ENCODE data around the gene DENND2C.

DNA sequence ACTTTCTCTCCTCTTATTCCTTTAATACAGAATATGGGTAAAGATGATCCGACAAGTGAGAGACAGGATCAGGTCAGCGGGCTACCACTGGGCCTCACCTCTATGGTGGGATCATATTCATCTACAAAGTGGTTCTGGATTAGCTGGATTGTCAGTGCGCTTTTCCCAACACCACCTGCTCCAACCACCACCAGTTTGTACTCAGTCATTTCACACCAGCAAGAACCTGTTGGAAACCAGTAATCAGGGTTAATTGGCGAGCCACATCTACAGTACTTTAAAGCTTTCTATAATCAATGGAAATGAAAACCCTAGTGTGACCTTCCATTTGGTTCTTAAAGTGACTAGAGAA lies 46.1 kb upstream of the DENND2C start:
- TF ChIP-seq EZH2 (IDR thresholded peaks at IDR 0.05; ENCODE audit: borderline replicate concordance, low read length), result no peak
- TF ChIP-seq, protein P1, sequence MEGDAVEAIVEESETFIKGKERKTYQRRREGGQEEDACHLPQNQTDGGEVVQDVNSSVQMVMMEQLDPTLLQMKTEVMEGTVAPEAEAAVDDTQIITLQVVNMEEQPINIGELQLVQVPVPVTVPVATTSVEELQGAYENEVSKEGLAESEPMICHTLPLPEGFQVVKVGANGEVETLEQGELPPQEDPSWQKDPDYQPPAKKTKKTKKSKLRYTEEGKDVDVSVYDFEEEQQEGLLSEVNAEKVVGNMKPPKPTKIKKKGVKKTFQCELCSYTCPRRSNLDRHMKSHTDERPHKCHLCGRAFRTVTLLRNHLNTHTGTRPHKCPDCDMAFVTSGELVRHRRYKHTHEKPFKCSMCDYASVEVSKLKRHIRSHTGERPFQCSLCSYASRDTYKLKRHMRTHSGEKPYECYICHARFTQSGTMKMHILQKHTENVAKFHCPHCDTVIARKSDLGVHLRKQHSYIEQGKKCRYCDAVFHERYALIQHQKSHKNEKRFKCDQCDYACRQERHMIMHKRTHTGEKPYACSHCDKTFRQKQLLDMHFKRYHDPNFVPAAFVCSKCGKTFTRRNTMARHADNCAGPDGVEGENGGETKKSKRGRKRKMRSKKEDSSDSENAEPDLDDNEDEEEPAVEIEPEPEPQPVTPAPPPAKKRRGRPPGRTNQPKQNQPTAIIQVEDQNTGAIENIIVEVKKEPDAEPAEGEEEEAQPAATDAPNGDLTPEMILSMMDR (conservative IDR thresholded peaks at IDR 0.05 in 1 of 2, IDR thresholded peaks at IDR 0.05 in 1 of 2; ENCODE audit: extremely low read depth in 1 of 2, insufficient read depth in 1 of 2, low read depth in 1 of 2, low read length in 2 of 2), result no peak
